ENCODE data around the gene YAP1.

GRCh38 chr11:102266099-102266498 lies 155.9 kb downstream of the YAP1 start:
- TF ChIP-seq CTCF (conservative IDR thresholded peaks at IDR 0.05; ENCODE audit: low read depth, low read length) = no peak
- TF ChIP-seq EZH2 (IDR thresholded peaks at IDR 0.05; ENCODE audit: borderline replicate concordance, low read depth, low read length, poor library complexity, severe bottlenecking) = no peak
